D721Med (cell line): Measurements from ENCODE around the gene TRIOBP.

Source experiments
- DNase-seq: peaks from one replicate; pipeline ENCODE4 v3.0.0; 2011; ENCODE audit warnings: low spot score; ENCODE audit not compliant: insufficient read length
- FAIRE-seq: peaks from 2 replicates; lab custom pipeline; 2011; peaks lifted over from hg19 to GRCh38; lab: Jason Lieb, UNC
- TF ChIP-seq, protein P1 (sequence below): IDR thresholded peaks from 2 replicates; pipeline ENCODE4 v1.5.1; 2012; ENCODE audit warnings: mild to moderate bottlenecking, control low read depth; ENCODE audit not compliant: insufficient read depth; ENCODE audit errors: missing control alignments

Gene TRIOBP

DNA sequence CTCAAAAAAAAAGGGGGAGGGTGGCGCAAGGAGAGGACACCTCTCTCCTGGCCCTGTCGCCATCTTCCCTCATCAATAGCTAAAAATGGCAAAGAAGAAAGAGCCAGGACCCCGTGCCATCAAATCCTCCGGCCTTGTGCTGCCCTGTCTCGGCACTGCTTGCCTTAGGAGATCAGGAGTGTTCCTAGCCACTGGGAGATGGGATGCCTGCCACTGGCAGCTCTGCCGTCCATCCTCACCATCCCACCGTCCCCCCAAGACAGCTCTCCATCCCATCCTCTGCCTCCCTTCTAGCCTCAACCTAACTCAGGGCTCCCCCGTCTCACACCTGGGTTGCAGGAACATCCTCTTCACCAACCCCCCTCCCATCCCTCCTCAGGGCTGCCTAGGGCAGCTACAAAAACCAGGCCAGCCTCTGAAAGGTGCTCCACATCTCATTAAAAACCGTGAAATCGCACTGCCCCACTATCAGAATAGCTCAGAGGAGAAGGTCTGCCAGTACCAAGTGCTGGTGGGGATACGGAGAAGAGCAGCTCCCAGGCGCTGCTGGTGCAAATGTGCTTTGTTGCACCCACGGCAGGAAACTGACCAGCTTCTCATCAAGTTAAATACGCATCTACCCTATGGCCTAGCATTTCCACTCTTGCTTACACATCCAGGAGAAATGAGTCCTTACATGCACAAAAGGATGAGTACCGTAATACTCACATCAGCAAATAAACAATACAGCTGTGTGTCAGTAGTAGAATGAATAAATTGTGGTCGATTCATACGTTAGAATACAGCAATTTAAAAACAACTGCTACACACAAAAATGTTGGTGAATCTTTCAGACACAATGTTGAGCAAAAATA is 79.2 kb downstream of the TRIOBP start:
- TF ChIP-seq, protein P1, sequence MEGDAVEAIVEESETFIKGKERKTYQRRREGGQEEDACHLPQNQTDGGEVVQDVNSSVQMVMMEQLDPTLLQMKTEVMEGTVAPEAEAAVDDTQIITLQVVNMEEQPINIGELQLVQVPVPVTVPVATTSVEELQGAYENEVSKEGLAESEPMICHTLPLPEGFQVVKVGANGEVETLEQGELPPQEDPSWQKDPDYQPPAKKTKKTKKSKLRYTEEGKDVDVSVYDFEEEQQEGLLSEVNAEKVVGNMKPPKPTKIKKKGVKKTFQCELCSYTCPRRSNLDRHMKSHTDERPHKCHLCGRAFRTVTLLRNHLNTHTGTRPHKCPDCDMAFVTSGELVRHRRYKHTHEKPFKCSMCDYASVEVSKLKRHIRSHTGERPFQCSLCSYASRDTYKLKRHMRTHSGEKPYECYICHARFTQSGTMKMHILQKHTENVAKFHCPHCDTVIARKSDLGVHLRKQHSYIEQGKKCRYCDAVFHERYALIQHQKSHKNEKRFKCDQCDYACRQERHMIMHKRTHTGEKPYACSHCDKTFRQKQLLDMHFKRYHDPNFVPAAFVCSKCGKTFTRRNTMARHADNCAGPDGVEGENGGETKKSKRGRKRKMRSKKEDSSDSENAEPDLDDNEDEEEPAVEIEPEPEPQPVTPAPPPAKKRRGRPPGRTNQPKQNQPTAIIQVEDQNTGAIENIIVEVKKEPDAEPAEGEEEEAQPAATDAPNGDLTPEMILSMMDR, result no peak
- no peak for FAIRE-seq

DNA sequence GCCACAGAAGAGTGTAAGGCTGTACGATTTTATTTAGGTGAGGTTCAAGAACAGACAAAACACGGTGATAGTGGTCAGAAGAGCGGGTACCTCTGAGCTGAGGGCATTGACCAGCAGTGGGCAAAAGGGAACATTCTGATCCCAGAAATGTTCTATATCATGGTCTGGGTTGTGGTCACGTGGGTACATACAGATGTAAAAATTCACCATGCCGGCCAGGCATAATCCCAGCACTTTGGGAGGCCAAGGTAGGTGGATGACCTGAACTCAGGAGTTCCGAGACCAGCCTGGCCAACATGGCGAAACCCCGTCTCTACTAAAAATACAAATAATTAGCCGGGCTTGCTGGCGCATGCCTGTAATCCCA is 79.8 kb downstream of the TRIOBP start:
- TF ChIP-seq, protein P1, result no peak
- DNase-seq (no peak), FAIRE-seq (no peak)

More for the DNA sequence above, 79.2 kb downstream of the TRIOBP start:
- no peak for DNase-seq

DNA sequence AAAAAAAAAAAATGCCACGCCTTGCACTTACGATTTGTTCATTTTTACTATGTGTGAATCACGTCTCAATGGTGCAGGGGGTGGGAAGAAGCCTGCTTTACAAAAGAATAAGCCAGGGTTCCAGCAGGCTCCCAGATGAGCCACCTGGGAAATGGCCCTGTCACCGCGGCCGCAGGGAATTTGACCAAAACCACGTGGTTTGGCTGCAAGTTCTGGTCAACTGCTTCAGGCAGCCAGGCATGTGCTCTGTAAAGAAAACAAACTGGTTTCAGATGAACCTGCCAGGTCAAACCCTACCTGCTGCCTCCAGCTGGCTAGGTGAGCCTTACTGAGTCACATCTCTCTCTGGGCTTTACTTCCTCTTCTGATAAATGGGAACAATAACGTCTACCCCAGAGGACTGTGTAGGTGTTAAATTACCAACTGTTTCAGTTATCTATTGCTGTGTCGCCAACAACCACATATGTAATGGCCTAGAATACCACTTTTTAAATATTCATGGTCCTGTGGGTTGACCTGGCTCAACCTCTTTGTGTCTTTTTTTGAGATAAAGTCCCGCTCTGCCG is 80.4 kb downstream of the TRIOBP start:
- no peak for FAIRE-seq
- TF ChIP-seq, protein P1, result no peak
- DNase-seq, result no peak

DNA sequence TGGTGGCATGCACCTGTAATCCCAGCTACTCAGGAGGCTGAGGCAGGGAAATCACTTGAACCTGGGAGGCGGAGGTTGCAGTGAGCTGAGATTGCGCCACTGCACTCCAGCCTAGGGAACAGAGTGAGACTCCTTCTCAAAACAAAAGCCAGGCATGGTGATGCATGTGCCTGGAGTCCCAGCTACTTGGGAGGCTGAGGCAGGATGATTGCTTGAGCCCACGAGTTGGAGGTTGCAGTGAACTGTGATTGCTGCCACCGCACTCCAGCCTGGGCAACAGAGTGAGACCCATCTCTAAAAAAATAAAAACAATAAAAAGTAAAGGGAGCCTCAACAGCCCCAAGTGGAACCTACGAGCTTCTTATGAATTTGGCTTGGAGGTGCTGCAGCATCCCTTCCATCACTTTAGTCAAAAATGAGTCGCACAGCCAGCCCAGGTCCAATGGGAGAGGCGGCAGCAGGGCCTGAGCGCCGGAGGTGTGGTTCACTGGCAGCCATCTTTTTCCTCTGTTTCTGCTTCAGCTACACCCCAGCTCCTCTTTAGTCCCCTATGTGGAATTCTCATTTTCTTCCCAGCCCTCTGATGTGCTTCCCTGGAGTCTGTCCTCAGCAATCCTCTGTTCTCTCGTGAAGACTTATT is 81.6 kb downstream of the TRIOBP start:
- DNase-seq (no peak), FAIRE-seq (no peak)

DNA sequence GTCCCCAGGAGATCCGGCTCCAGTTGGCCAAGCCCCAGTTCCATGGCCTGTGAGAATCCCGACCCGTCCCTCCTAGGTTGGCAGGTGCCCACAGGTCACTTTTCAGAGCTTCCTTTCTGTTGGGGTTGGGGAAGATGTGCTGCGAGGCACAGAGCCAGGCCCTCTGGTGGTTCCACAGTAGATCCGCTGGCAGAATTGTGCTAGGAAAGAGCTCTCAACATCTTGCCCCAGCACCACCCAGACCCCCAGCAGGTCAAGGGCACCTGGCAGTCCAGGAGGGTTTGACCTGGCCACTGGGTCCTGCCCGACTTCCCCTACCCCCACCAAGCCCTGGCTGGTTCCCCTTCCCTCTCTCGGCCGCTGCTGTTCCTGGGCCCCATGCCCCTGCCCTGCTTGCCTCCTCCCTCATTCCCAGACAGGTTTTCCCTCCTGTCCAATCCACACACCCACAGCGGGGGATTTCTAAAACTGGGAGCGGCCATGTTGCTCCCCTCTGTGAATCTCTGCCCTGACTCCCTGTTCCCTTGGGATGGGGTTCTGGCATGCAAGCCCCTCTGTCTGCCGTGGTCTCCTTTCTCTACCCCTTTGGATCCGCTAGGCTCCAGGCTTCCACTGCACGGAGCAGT is 84.7 kb downstream of the TRIOBP start:
- DNase-seq (no peak), FAIRE-seq (no peak)
- TF ChIP-seq, protein P1, result no peak

More for the DNA sequence above, 81.6 kb downstream of the TRIOBP start:
- TF ChIP-seq, protein P1, result no peak

DNA sequence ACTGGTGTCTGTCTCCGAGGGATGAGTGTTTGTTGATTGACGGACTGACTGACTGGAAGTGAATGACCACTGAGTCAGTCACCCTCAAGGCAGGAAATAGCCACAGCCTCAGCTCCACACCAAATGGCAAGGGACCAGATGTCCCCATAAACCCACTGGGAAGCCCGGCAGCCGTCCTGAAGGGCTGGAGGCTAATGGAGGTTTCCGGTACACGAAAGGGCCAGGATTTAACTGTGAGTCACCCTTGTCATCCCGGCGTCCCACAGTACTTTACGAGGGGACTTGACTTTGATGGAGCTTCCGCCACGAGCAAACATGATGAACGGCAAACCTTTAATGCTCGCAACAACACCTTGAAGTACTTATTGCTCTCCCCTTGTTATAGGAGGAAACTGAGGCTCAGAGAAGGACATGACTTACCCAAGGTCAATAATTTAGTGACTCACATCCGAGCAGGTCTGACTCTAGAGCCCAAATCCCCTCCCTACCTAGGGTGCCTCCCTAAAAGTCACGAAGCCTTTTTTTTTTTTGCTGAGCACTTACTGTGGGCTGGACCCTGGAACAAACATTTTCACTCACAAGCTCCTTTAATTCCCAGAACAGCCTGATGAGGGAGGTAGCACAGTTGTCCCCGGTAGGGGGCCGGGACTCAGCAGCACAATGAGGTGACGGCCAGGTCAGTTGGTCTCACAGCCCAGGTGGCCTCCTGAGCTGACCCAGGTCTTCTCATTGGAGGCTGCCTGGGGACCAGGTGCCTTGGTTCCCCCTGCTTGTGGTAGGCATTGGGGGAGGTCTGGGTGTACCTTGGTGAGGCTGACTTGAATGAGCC is 85.7 kb downstream of the TRIOBP start:
- no peak for DNase-seq
- TF ChIP-seq, protein P1, result no peak
- no peak for FAIRE-seq
